OCI-LY7 (cell line): ENCODE data around the gene TULP4. TPM values are rescaled to one million over a fixed set of nuclear protein-coding genes. Genes with fewer than 3 reads are reported as not detected.
A peak's percentile ranks its signal among the peaks of the same experiment; 100 is the strongest.

ENCODE experiments used
- BruUV-seq: library from RNA; stranded (reverse); fragments of 400-500 nt; replicated peaks from 2 replicates; lab custom pipeline; 2021; lab: Mats Ljungman, UMichigan
- CTCF ChIA-PET: fragments of 300-600 bp; sonication (Branson Sonifier 250); formaldehyde crosslinking; loops from one replicate; lab custom pipeline; 2022; ENCODE audit warnings: antibody characterized with exemption; ENCODE audit not compliant: unreplicated experiment; lab: Charles Lee
- POLR2A ChIA-PET: fragments of 300-600 bp; sonication (Branson Sonifier 250); formaldehyde crosslinking; loops from one replicate; lab custom pipeline; 2022; ENCODE audit warnings: antibody characterized with exemption; lab: Charles Lee
- DNase-seq: peaks from one replicate; pipeline ENCODE4 v3.0.0-alpha.2; 2015; ENCODE audit warnings: low spot score
- H2AFZ ChIP-seq: fragments of 200-600 bp; sonication (generic), shearing (Covaris generic); 2 replicates; pipeline ENCODE4 v1.6.1; 2014; ENCODE audit warnings: mild to moderate bottlenecking, antibody characterized with exemption, low read length, moderate library complexity
- H3K27ac ChIP-seq: fragments of 200-600 bp; sonication (generic); 2 replicates; pipeline ENCODE4 v1.5.1; 2014; ENCODE audit warnings: mixed run types, low read depth, mild to moderate bottlenecking, moderate library complexity, low read length, inconsistent platforms; ENCODE audit not compliant: poor library complexity, severe bottlenecking
- H3K36me3 ChIP-seq: fragments of 200-600 bp; sonication (generic); 2 replicates; pipeline ENCODE4 v1.6.1; 2014; ENCODE audit warnings: mild to moderate bottlenecking, antibody characterized with exemption, low read length, moderate library complexity, mixed read lengths; ENCODE audit not compliant: insufficient read depth
- H3K4me1 ChIP-seq: fragments of 200-600 bp; sonication (generic); 2 replicates; pipeline ENCODE4 v1.5.1; 2014; ENCODE audit warnings: mild to moderate bottlenecking, low read length; ENCODE audit not compliant: insufficient read depth, poor library complexity, severe bottlenecking
- H3K4me2 ChIP-seq: fragments of 200-600 bp; sonication (generic); 2 replicates; pipeline ENCODE4 v1.6.1; 2014; ENCODE audit warnings: mild to moderate bottlenecking, low read length
- H3K4me3 ChIP-seq: fragments of 200-600 bp; sonication (generic); 2 replicates; pipeline ENCODE4 v1.5.1; 2014; ENCODE audit warnings: mild to moderate bottlenecking, low read depth, low read length; ENCODE audit not compliant: poor library complexity, severe bottlenecking
- H3K79me2 ChIP-seq: fragments of 200-600 bp; sonication (generic); 2 replicates; pipeline ENCODE4 v1.6.1; 2016; ENCODE audit warnings: low read depth, mild to moderate bottlenecking, low read length, moderate library complexity, mixed read lengths; ENCODE audit not compliant: insufficient read depth
- H3K9me2 ChIP-seq: fragments of 200-600 bp; sonication (generic); 2 replicates; pipeline ENCODE4 v1.6.1; 2016; ENCODE audit warnings: mild to moderate bottlenecking, low read length, mixed read lengths; ENCODE audit not compliant: insufficient read depth
- H3K9me3 ChIP-seq: fragments of 200-600 bp; sonication (generic); 2 replicates; pipeline ENCODE4 v1.6.1; 2014; ENCODE audit warnings: mild to moderate bottlenecking, mixed run types, low read length, mixed read lengths
- H4K20me1 ChIP-seq: fragments of 200-600 bp; sonication (generic); 2 replicates; pipeline ENCODE4 v1.6.1; 2014; ENCODE audit warnings: mild to moderate bottlenecking, antibody characterized with exemption, low read length, moderate library complexity, mixed read lengths; ENCODE audit not compliant: insufficient read depth
- CTCF ChIP-seq: fragments of 200-600 bp; sonication (generic); conservative IDR thresholded peaks from 2 replicates; pipeline ENCODE4 v1.5.1; 2014; ENCODE audit warnings: mild to moderate bottlenecking, antibody characterized with exemption, low read length, moderate library complexity, mixed read lengths
- EZH2phosphoT487 ChIP-seq: fragments of 200-600 bp; sonication (generic); IDR thresholded peaks from 2 replicates; pipeline ENCODE4 v1.6.1; 2018; ENCODE audit warnings: low read depth, borderline replicate concordance, mild to moderate bottlenecking, mixed run types, antibody characterized with exemption, low read length, moderate library complexity, mixed read lengths
- intact Hi-C: fragments of 100-400 bp; cut with micrococcal nuclease; formaldehyde crosslinking; loops from one replicate; pipeline ENCODE4 v1.10.0; 2022; ENCODE audit not compliant: unreplicated experiment
- total RNA-seq, 2 experiments: library from RNA; depleted of rRNA in 1 of 2; stranded (reverse); fragments of >200 nt in 1 of 2; shearing (Covaris generic) in 1 of 2; gene quantifications; 2 replicates each; pipeline ENCODE4 v1.2.3, GENCODE V29; 2014 to 2022

TULP4 gene
- total RNA-seq, 2 experiments from 2014 or later: 62.1 to 64.8 TPM

DNA sequence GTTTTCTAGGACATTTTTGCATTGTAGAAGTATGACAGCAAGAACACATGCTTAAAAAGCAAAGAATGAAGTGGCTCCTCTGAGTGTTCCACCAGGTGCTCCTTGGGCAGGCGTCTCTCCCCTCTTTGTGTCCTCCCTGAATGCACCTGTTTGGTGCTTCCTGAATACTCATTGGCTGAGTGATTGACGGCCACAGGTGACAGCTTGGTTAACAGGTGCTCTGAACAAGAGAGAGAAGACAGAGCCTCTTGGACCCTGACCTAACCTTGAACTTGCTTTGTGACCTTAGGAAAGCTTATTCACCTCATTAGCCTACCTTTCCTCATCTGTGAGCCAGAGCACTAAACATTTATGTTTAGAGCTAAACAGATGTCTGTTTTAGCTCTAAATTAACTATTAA, 93.7 kb downstream of the TULP4 start:
- intact Hi-C loops: no loop called here
- Histone ChIP-seq H3K36me3 (no peaks in the 10 kb centered on the region), H3K9me2 (no peaks in the 10 kb centered on the region), H3K4me2 (no peak overlapping the region), H2AFZ (no peak overlapping the region), H3K4me1 (no peaks in the 10 kb centered on the region), H3K79me2 (no peaks in the 10 kb centered on the region), H3K9me3 (no peaks in the 10 kb centered on the region), H4K20me1 (no peaks in the 10 kb centered on the region), H3K4me3 (no peak overlapping the region), H3K27ac (no peak overlapping the region)
- BruUV-seq: no TSS peak
- TF ChIP-seq CTCF (no peak), EZH2phosphoT487 (no peak)
- ChIA-PET CTCF (no interaction called here), POLR2A (interaction anchor here (0.5 to 1.0 kb wide), 2 partner anchors 14 to 34 kb away, joined by 3 read pairs; no protein-coding TSS in a partner anchor)
- DNase-seq: peak; percentile 8

GRCh38 chr6:158406736-158407135, 94.5 kb downstream of the TULP4 start:
- no peak overlapping the region for H3K4me2 ChIP-seq
- ChIA-PET CTCF (no interaction called here), POLR2A (interaction anchor here (1.0 kb wide), 1 partner anchor 13 kb away, joined by 3 read pairs; no protein-coding TSS in a partner anchor)
- no peak overlapping the region for H3K4me3 ChIP-seq
- no peaks in the 10 kb centered on the region for H3K79me2 ChIP-seq
- no peaks in the 10 kb centered on the region for H3K9me3 ChIP-seq
- H3K4me1 ChIP-seq: no peaks in the 10 kb centered on the region
- intact Hi-C loops: no loop called here
- no peak overlapping the region for H2AFZ ChIP-seq
- H4K20me1 ChIP-seq: no peaks in the 10 kb centered on the region
- no peak overlapping the region for H3K27ac ChIP-seq
- BruUV-seq: no TSS peak
- H3K9me2 ChIP-seq: no peaks in the 10 kb centered on the region
- no peak for DNase-seq
- TF ChIP-seq EZH2phosphoT487 (no peak), CTCF (no peak)
- no peaks in the 10 kb centered on the region for H3K36me3 ChIP-seq

DNA sequence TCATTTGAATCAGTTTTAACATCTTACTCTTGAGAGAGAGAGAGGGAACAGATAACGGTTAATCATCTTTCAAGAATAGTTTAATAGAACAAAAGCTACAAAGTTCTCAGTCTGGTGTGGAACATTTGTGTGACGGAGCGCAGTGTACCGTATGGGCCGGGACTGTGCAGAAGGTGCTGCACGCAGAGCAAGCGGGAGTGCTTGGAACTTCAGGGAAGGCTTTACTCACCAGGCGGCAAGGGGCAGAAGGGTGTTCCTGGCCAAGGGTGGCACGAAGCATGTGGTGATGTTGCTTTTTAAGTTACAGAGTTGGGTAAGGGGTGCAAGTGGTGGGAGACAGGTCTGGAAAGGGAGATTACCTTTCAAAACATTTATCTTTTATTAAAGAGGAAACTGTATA, 95.7 kb downstream of the TULP4 start:
- ChIA-PET CTCF (no interaction called here), POLR2A (no interaction called here)
- Histone ChIP-seq H3K79me2 (no peaks in the 10 kb centered on the region), H3K4me3 (no peak overlapping the region), H3K9me3 (no peaks in the 10 kb centered on the region), H3K36me3 (no peaks in the 10 kb centered on the region), H3K9me2 (no peaks in the 10 kb centered on the region), H3K4me2 (no peak overlapping the region), H3K27ac (no peak overlapping the region), H3K4me1 (no peaks in the 10 kb centered on the region), H4K20me1 (no peaks in the 10 kb centered on the region), H2AFZ (no peak overlapping the region)
- BruUV-seq: no TSS peak
- intact Hi-C loops: no loop called here
- TF ChIP-seq EZH2phosphoT487 (no peak), CTCF (no peak)
- no peak for DNase-seq
